Ishikawa (cell line): ENCODE results near the gene TP73.

Experiments used
- TEAD4 ChIP-seq: IDR thresholded peaks from 2 replicates; pipeline ENCODE4 v1.6.1; 2012
- USF1 ChIP-seq: IDR thresholded peaks from 2 replicates; pipeline ENCODE4 v1.6.1; 2012

GRCh38 chr1:3727825-3728776 lies 75.8 kb downstream of the TP73 start:
- TF ChIP-seq TEAD4, result no peak
- no peak for TF ChIP-seq USF1
